LNCAP (cell line): ENCODE measurements around the gene RSPO3.

Source experiments
- TF ChIP-seq, protein P1 (sequence below): fragments of 450-650 bp; IDR thresholded peaks from 2 replicates; pipeline ENCODE4 v1.5.1; 2017; ENCODE audit warnings: mild to moderate bottlenecking

Gene RSPO3

DNA sequence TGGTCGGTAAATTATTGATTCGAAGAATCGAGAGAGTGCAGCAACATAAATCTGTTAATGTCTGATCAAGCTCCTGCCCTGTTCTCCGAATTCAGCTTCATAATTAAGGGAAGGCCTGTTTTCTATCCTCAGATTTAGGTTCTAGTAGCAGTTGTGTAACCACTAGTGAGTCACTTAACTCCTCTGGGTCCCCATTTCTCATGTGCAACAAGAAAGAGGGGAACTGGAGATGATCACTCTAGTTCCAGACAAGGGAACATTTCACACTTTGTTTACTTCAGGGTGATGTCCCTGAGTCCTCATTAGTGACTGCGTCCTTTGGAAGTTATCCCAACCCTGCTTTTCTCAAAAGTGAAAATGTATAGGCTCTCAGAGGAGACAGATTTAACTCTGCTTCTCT lies 80.1 kb downstream of the RSPO3 start:
- TF ChIP-seq, protein P1, sequence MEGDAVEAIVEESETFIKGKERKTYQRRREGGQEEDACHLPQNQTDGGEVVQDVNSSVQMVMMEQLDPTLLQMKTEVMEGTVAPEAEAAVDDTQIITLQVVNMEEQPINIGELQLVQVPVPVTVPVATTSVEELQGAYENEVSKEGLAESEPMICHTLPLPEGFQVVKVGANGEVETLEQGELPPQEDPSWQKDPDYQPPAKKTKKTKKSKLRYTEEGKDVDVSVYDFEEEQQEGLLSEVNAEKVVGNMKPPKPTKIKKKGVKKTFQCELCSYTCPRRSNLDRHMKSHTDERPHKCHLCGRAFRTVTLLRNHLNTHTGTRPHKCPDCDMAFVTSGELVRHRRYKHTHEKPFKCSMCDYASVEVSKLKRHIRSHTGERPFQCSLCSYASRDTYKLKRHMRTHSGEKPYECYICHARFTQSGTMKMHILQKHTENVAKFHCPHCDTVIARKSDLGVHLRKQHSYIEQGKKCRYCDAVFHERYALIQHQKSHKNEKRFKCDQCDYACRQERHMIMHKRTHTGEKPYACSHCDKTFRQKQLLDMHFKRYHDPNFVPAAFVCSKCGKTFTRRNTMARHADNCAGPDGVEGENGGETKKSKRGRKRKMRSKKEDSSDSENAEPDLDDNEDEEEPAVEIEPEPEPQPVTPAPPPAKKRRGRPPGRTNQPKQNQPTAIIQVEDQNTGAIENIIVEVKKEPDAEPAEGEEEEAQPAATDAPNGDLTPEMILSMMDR: no peak

DNA sequence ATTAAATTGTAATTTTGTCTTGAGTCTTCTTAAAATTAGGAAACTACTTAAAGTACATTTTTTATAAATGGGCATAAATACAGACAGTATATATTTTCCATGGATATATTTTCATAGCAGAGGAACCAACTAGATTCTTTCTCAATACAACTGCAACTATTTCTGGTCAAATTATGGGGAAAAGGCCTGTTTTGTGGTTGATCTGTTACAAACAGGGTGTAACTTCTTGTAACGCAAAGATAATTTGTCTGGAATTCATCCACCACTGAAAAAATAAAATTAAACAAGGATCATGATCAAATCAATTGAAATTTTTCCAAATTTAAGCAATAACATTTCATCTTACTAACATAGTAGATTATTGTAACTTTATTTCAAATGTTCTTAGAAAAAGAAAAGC lies 81.0 kb downstream of the RSPO3 start:
- TF ChIP-seq, protein P1: no peak

DNA sequence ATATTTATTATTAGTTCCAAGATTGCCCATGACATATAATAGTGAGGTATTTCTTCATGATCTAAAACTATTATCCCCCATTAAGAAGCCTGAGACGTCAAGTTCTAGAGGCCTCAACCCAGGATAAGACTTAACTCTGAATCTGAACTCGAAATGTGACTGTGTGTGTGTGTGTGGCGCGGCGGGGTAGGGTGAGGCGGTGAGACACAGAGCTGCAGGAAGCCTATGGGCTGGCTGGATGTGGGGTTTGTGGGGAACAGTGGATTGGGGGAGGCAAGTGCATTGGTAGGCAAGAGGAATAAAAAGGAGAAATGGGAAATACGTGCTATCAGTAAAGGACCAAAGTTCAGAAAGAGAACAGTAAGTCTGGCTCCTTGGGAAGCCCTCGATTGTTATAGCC lies 81.6 kb downstream of the RSPO3 start:
- TF ChIP-seq, protein P1: no peak

DNA sequence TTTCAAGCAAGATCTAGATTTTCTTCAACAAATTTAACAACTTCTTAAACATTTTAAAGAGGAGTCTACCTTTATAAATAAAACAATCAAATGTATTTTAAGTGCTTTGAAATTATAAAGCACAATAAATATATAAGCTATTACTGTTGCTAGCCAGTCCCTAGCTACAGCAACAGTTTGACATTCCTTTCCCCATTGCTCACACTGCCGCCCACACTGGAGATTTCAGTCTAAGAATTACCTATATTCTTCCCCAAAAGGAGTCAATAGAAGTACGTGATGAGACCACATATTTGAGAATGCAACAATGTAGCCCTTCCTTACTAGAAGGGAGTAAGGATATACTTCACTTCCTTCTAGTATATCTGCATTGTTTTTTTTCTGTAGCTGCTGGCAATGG lies 82.8 kb downstream of the RSPO3 start:
- TF ChIP-seq, protein P1: no peak

DNA sequence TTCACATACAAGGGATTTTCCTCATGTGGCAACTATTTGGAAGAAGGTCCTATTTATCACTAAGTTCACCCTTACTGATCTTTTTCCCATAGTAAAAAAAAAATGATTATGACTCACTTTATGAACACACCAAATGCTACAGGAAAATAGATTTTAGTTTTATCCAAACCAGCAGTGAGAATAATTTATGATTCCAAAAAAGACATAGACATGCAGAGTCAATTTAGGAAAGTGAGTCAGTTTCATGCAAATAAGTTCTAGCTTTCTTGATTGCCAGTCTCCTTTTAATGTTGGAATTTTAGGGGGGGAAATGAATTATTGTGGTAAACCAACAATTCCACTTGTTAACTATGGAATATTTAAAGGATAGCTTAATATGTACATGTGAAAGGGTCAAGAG lies 84.2 kb downstream of the RSPO3 start:
- TF ChIP-seq, protein P1: no peak

DNA sequence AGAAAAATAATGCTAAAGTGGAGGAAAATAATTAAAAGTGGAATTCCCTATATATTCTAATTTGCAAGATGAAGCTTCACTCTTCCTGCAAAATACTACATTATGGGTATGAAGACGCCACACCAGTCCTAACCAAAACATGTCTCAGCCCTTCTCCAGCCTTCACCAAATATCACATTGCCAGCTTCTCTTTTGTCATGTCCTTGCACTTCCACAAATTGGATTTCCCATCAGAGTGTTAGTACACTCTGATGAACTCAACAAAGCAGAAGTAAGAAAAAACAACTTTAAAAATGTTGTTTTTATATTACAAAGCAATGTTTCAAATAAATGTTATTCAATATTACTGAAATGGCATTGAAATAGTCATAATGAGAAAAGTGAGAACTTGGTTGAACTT lies 85.8 kb downstream of the RSPO3 start:
- TF ChIP-seq, protein P1: no peak

DNA sequence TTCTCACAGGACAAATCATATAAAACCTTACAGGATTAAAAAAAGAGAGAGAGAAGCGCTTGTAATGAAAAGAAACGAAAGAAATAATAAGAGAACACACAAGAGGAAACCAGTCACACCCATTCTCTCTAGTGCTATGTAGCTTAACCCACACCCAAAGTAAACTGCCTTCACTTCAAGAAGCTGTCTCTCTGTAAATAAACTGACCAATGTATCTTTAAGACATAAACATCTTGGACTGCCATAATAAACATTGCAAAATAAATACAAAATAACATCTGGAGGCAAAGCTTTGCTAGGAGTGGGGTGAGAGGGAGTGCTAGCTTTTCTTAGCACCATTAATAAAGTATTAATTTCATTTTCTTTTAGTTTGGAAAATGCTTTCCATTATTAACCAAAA lies 86.6 kb downstream of the RSPO3 start:
- TF ChIP-seq, protein P1: no peak

DNA sequence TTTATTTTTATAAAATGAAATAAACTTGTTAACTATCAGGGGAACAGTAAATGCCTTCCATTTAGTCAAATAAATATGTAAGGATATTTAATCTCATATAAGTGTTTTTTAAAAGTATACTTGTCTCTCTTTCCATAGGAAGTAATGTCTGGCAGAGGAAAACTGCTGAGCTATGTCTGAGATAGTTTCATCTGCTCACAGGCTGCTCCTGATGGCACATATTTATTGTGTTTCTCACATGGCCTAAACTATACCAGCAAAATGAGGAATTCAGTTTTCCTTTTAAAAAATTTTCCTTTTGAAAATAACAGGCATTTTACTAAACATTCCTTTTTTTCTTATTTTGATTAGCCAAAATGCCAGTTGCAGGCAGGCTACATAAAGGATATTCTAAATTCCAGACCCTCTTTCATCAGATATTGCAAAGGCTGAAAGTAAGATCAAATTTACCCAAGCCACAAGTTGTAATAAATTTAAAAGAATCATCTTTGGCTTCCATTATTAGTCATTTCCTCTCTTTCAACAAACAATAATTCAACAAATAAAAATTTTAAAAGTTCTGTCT lies 88.1 kb downstream of the RSPO3 start:
- TF ChIP-seq, protein P1: no peak
